ENCODE results near the gene GPAM. TPM values are rescaled to one million over a fixed set of nuclear protein-coding genes. Genes with fewer than 3 reads are reported as not detected.

GPAM gene
- total RNA-seq, 2 experiments from 2014 or later = 6.5 to 7.5 TPM

GRCh38 chr10:112224933-112225529, 41.5 kb upstream of the GPAM start:
- Mint-ChIP-seq H3K9me3 (no peaks in the 10 kb centered on the region), H3K27me3 (peaks cover 2% of the 10 kb centered on the region), H3K36me3 (ENCODE audit: low read depth) (no peaks in the 10 kb centered on the region), H3K4me1 (no peaks in the 10 kb centered on the region), H3K27ac (no peak overlapping the region), H3K4me3 (no peak overlapping the region)
- POLR2A ChIA-PET = no interaction called here
- CTCF ChIA-PET = no interaction called here
- no peak for DNase-seq

- ChIA-PET POLR2A (no interaction called here), CTCF (no interaction called here)
- Mint-ChIP-seq H3K27ac (no peak overlapping the region), H3K9me3 (no peaks in the 10 kb centered on the region), H3K4me3 (no peak overlapping the region), H3K27me3 (no peaks in the 10 kb centered on the region), H3K36me3 (ENCODE audit: low read depth) (no peaks in the 10 kb centered on the region), H3K4me1 (no peaks in the 10 kb centered on the region)
- DNase-seq = no peak
Measured at GRCh38 chr10:112223725-112224124, 40.2 kb upstream of the GPAM start.

DNA sequence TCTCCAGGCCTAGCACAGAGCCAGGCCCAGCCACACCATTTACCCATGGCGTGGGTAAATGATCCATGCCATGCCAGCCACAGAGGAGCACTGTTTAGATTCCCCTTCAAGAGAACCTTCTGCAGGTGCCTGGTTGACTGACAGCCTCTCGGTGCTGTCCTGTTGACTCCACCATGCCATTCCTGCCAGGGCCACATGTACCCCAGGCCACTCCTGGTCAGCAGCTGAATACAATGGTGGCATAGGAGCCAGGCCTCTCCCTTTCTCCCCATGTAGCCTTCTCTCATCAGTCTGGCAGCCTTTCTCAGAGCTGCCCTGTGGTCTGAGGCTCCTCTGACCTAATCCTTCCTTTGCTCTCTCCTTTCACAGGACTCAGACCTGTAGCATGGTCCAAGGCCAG, 39.2 kb upstream of the GPAM start:
- ChIA-PET POLR2A (no interaction called here), CTCF (no interaction called here)
- no peak for DNase-seq
- peaks cover 4% of the 10 kb centered on the region for H3K27me3 Mint-ChIP-seq
- no peaks in the 10 kb centered on the region for H3K4me1 Mint-ChIP-seq
- H3K36me3 Mint-ChIP-seq (ENCODE audit: low read depth) = no peaks in the 10 kb centered on the region
- no peaks in the 10 kb centered on the region for H3K9me3 Mint-ChIP-seq
- H3K4me3 Mint-ChIP-seq = no peak overlapping the region
- H3K27ac Mint-ChIP-seq = no peak overlapping the region

DNA sequence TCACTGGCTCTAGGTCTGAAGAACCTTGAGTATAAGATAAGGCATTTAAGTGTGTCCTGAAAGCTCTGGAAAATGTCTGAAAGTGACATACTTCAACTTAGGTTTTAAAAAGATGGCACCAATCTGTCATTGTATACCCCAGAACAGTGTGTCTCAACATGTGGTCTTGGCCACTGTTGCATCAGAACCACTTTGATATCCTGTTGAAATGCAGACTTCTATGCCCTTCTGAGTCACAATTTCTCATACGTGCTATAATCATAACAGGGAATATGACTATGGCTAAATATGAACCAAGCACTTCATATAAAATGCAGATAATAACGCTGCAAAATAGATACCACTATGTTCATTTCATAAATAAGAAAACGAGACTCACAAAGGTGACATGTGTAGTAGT, 38.0 kb upstream of the GPAM start:
- H3K4me1 Mint-ChIP-seq = no peaks in the 10 kb centered on the region
- no peaks in the 10 kb centered on the region for H3K9me3 Mint-ChIP-seq
- no peak overlapping the region for H3K4me3 Mint-ChIP-seq
- H3K36me3 Mint-ChIP-seq (ENCODE audit: low read depth) = no peaks in the 10 kb centered on the region
- H3K27me3 Mint-ChIP-seq = peaks cover 4% of the 10 kb centered on the region
- DNase-seq = no peak
- ChIA-PET CTCF (no interaction called here), POLR2A (no interaction called here)
- no peak overlapping the region for H3K27ac Mint-ChIP-seq

DNA sequence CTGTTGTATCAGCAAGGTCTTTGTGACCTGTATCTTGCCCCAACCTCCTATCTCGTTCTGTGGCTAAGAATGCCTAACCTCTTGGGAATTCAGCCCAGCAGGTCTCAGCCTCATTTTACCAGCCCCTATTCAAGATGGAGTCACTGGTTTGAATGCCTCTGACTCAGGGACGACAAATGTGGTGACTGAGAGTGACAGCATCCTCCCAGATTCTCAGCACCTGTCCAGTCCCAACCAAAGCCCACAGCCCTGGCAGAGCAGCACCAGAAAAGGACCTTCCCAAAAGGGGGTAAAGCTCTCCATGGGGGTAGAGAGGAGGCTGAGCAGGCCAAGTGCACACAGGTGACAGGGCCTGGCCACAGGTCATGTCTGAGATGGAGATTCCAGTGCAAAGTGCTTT, 35.4 kb upstream of the GPAM start:
- no peak for DNase-seq
- no peak overlapping the region for H3K4me3 Mint-ChIP-seq
- no peak overlapping the region for H3K27ac Mint-ChIP-seq
- peaks cover 4% of the 10 kb centered on the region for H3K27me3 Mint-ChIP-seq
- POLR2A ChIA-PET = no interaction called here
- H3K36me3 Mint-ChIP-seq (ENCODE audit: low read depth) = no peaks in the 10 kb centered on the region
- CTCF ChIA-PET = no interaction called here
- H3K4me1 Mint-ChIP-seq = no peaks in the 10 kb centered on the region
- H3K9me3 Mint-ChIP-seq = no peaks in the 10 kb centered on the region

- peaks cover 4% of the 10 kb centered on the region for H3K27me3 Mint-ChIP-seq
- CTCF ChIA-PET = no interaction called here
- no peak overlapping the region for H3K27ac Mint-ChIP-seq
Measured at GRCh38 chr10:112218036-112218390, 34.4 kb upstream of the GPAM start.

DNA sequence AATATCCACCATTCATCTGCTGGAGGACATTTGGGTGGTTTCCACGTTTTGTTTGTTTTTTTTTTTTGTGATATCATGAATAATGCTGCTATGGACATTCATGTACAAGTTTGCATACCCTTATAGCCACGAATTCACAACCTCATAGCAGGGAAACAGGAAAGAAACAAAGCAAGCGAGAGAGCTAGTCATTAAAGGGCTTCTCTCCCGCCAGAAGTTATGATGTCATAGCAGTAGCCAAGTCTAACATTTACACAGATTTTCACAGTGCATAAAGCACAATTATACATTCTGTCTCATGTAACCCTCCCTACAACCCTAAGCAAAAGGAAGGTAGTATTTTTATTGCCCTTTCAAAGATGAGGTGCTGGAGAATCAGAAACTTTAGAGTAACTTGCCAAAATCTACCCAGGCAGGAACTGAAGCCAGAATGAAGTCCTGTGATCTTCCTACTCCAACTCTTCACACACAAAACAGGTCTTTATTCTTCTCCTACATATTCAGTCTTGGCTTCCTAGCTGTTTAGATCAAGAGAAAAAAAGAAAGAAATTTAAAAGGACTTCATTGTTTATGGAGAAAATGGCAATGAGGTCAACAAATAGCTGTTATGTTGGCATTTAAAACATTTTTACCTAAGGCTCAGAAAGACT, 33.9 kb upstream of the GPAM start:
- DNase-seq = no peak
- H3K4me3 Mint-ChIP-seq = no peak overlapping the region
- no peaks in the 10 kb centered on the region for H3K4me1 Mint-ChIP-seq
- H3K27me3 Mint-ChIP-seq = peaks cover 4% of the 10 kb centered on the region
- no peak overlapping the region for H3K27ac Mint-ChIP-seq
- ChIA-PET POLR2A (interaction anchor here (0.7 kb wide), 1 partner anchor 395 kb away, joined by 3 read pairs; no protein-coding TSS in a partner anchor), CTCF (no interaction called here)
- no peaks in the 10 kb centered on the region for H3K36me3 Mint-ChIP-seq (ENCODE audit: low read depth)
- H3K9me3 Mint-ChIP-seq = no peaks in the 10 kb centered on the region

More at GRCh38 chr10:112218036-112218390, 34.4 kb upstream of the GPAM start:
- POLR2A ChIA-PET = no interaction called here
- H3K4me1 Mint-ChIP-seq = no peaks in the 10 kb centered on the region
- H3K36me3 Mint-ChIP-seq (ENCODE audit: low read depth) = no peaks in the 10 kb centered on the region
- DNase-seq = no peak
- no peak overlapping the region for H3K4me3 Mint-ChIP-seq
- H3K9me3 Mint-ChIP-seq = no peaks in the 10 kb centered on the region

GRCh38 chr10:112216966-112217365, 33.4 kb upstream of the GPAM start:
- Mint-ChIP-seq H3K27ac (no peak overlapping the region), H3K4me1 (no peaks in the 10 kb centered on the region), H3K4me3 (no peak overlapping the region), H3K9me3 (no peaks in the 10 kb centered on the region), H3K36me3 (ENCODE audit: low read depth) (no peaks in the 10 kb centered on the region), H3K27me3 (peaks cover 4% of the 10 kb centered on the region)
- no peak for DNase-seq
- CTCF ChIA-PET = no interaction called here
- POLR2A ChIA-PET = interaction anchor here (0.7 kb wide), 1 partner anchor 395 kb away, joined by 3 read pairs; no protein-coding TSS in a partner anchor

DNA sequence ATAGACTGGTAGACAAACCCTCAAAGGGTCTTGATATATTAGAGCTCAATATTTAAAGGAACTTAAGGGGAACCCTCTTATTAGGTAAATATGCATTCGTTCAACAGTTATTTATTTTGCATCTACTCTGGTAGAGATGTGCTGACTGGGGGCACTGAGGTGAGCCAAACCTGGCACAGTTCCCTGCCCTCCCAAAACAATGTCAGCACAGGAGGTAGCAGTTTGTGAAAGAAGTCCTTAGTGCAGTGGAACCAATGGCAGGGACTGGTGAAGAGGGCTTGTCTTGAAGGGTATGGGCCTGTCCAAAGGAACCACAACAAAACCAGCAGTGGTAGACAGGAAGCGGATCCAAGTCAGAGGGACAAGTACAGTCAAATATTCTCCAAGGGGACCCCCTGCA, 32.6 kb upstream of the GPAM start:
- ChIA-PET CTCF (no interaction called here), POLR2A (no interaction called here)
- DNase-seq = no peak
- Mint-ChIP-seq H3K4me3 (no peak overlapping the region), H3K9me3 (no peaks in the 10 kb centered on the region), H3K36me3 (ENCODE audit: low read depth) (no peaks in the 10 kb centered on the region), H3K27ac (no peak overlapping the region), H3K27me3 (peaks cover 4% of the 10 kb centered on the region), H3K4me1 (no peaks in the 10 kb centered on the region)

DNA sequence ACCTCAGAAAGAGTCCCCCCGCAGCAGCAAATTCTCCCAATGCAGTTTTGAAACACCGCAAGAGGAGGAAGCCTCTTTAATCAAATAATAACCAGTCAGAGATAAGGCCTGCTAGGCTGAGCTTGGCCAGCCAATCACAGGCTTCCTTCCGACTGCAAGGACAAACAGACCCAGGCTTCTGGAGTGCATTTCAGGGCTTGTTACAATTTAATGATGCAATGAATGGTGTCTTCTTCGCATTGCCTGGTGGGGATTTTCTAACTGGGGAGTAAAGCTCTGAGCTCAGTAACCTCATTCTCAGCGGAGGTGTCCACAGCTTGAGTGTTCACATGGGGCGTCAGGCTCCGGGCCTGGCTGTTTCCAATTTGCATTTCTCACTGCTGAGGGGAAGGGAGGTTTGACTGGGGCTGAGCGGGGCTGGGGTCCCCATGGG, 31.8 kb upstream of the GPAM start:
- no peak for DNase-seq
- Mint-ChIP-seq H3K27me3 (peaks cover 4% of the 10 kb centered on the region), H3K9me3 (no peaks in the 10 kb centered on the region), H3K4me1 (no peaks in the 10 kb centered on the region), H3K27ac (no peak overlapping the region), H3K36me3 (ENCODE audit: low read depth) (no peaks in the 10 kb centered on the region), H3K4me3 (no peak overlapping the region)
- ChIA-PET CTCF (no interaction called here), POLR2A (no interaction called here)

- DNase-seq = no peak
- no peaks in the 10 kb centered on the region for H3K9me3 Mint-ChIP-seq
- H3K27ac Mint-ChIP-seq = no peak overlapping the region
- POLR2A ChIA-PET = no interaction called here
- CTCF ChIA-PET = interaction anchor here (1.0 kb wide), 1 partner anchor 207 kb away, joined by 3 read pairs; no protein-coding TSS in a partner anchor
- H3K4me3 Mint-ChIP-seq = no peak overlapping the region
- H3K27me3 Mint-ChIP-seq = peaks cover 4% of the 10 kb centered on the region
- no peaks in the 10 kb centered on the region for H3K4me1 Mint-ChIP-seq
- no peaks in the 10 kb centered on the region for H3K36me3 Mint-ChIP-seq (ENCODE audit: low read depth)
Measured at GRCh38 chr10:112214298-112214926, 30.8 kb upstream of the GPAM start.

- no peak for DNase-seq
- no peaks in the 10 kb centered on the region for H3K36me3 Mint-ChIP-seq (ENCODE audit: low read depth)
- CTCF ChIA-PET = interaction anchor here (1.0 kb wide), 1 partner anchor 207 kb away, joined by 3 read pairs; no protein-coding TSS in a partner anchor
- H3K4me3 Mint-ChIP-seq = no peak overlapping the region
- POLR2A ChIA-PET = no interaction called here
- no peaks in the 10 kb centered on the region for H3K9me3 Mint-ChIP-seq
- H3K27me3 Mint-ChIP-seq = peaks cover 4% of the 10 kb centered on the region
- H3K27ac Mint-ChIP-seq = no peak overlapping the region
- no peaks in the 10 kb centered on the region for H3K4me1 Mint-ChIP-seq
Measured at GRCh38 chr10:112213836-112214235, 30.3 kb upstream of the GPAM start.

DNA sequence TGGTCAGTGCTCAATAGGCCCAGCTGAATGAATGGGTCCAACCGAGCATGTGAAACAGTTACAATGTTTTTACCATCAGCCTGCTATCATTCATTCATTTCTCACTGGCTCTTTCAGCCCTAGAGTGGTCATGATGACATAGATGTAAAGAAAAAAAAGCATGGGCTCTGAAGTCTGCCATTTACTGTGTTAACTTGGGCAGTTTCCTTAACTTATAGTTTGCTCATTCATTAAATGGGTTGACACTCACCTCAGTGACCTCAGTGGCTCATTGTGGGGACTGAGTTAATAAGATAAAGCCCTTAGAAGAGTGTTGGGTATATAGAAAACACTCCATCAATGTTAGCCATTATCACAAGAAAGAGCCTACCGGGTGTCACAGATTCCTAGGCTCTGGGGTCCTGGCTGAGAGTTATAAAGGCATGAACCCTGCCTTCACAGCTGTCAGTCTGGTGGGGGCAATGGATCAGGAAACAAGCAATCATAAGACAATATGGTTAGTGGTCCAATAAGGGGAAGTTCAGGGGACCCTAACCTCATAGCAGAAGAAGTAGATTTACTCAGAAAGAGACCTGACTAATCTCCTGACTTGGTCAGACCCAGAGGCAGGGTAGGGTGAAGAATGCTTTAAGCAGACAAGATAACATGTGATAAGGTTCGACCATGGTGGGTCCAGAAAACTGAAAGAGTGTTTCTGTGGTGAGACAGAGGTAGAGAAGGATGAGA, 29.7 kb upstream of the GPAM start:
- H3K4me3 Mint-ChIP-seq = no peak overlapping the region
- no peak for DNase-seq
- POLR2A ChIA-PET = no interaction called here
- no peaks in the 10 kb centered on the region for H3K9me3 Mint-ChIP-seq
- CTCF ChIA-PET = no interaction called here
- no peaks in the 10 kb centered on the region for H3K4me1 Mint-ChIP-seq
- peaks cover 3% of the 10 kb centered on the region for H3K27me3 Mint-ChIP-seq
- no peak overlapping the region for H3K27ac Mint-ChIP-seq
- H3K36me3 Mint-ChIP-seq (ENCODE audit: low read depth) = no peaks in the 10 kb centered on the region
